SU-DHL-6 (cell line): ENCODE data around the gene MTMR12.

Experiments used
- EZH2phosphoT487 ChIP-seq: fragments of 200-600 bp; sonication (generic), shearing (Covaris generic); conservative IDR thresholded peaks from 2 replicates; pipeline ENCODE4 v1.6.1; 2018; ENCODE audit warnings: mild to moderate bottlenecking, antibody characterized with exemption, low read length, moderate library complexity, mixed read lengths
- TF ChIP-seq, protein P1 (sequence below): fragments of 200-600 bp; sonication (generic); IDR thresholded peaks from one replicate; pipeline ENCODE4 v1.5.1; 2017; ENCODE audit warnings: antibody characterized with exemption, mild to moderate bottlenecking, low read length, moderate library complexity; ENCODE audit not compliant: insufficient read depth, poor library complexity, severe bottlenecking

GRCh38 chr5:32309761-32310160, 3.0 kb downstream of the MTMR12 start:
- TF ChIP-seq, protein P1, sequence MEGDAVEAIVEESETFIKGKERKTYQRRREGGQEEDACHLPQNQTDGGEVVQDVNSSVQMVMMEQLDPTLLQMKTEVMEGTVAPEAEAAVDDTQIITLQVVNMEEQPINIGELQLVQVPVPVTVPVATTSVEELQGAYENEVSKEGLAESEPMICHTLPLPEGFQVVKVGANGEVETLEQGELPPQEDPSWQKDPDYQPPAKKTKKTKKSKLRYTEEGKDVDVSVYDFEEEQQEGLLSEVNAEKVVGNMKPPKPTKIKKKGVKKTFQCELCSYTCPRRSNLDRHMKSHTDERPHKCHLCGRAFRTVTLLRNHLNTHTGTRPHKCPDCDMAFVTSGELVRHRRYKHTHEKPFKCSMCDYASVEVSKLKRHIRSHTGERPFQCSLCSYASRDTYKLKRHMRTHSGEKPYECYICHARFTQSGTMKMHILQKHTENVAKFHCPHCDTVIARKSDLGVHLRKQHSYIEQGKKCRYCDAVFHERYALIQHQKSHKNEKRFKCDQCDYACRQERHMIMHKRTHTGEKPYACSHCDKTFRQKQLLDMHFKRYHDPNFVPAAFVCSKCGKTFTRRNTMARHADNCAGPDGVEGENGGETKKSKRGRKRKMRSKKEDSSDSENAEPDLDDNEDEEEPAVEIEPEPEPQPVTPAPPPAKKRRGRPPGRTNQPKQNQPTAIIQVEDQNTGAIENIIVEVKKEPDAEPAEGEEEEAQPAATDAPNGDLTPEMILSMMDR = no peak
- no peak for TF ChIP-seq EZH2phosphoT487
